ENCODE results near the gene EAPP. TPM values are rescaled to one million over a fixed set of nuclear protein-coding genes. Genes with fewer than 3 reads are reported as not detected.
"Not testable (repeated sequence)": the region's sequence is repeated elsewhere in the genome, so short reads cannot be mapped to it uniquely, and the experiment has no call there.

The EAPP gene
- polyA plus RNA-seq, 3 donors = 16.5 to 46.4 (median 24.3) TPM

- 81 to 89% (median 89%) methylated on average over 13 of the region's 19 CpGs for WGBS, 3 donors
Measured at GRCh38 chr14:34540181-34541059, 919 bp upstream of the EAPP start.

DNA sequence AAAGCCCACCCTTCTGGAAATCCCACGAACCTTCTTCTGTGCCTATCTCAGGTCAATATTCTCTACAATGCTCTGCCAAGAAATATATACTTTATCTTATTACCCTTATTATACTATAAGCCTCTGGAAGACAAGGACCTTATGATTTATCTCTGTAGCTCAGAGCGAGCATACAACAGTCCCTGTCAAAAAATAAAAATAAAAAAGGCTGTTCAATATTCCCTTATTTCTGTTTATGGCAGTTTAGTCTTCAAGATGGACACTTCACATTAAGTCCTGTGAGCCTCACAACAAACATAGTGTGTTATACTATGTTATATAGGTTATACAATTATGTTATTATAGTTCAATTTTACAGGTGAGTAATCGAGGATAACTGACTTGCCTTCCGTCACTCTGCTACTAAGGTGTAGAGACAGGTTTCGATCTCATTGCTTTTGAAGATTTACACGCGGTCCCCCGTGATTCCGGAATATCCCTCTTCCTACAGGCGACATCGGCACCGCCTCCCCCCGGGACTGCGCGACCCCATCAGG lies 562 bp downstream of the EAPP start:
- WGBS, 3 donors = 1 to 3% (median 2%) methylated on average over 15 of the region's 15 CpGs
- peak overlapping the region; percentile 74 for H3K27ac ChIP-seq (ENCODE audit: low read depth, low read length)

More at GRCh38 chr14:34540181-34541059, 919 bp upstream of the EAPP start:
- not testable (repeated sequence) for H3K27ac ChIP-seq (ENCODE audit: low read depth, low read length)

GRCh38 chr14:34538096-34538495 lies 1.4 kb downstream of the EAPP start:
- 41 to 65% (median 59%) methylated on average over 6 of the region's 6 CpGs for WGBS, 3 donors
- not testable (repeated sequence) for H3K27ac ChIP-seq (ENCODE audit: low read depth, low read length)

DNA sequence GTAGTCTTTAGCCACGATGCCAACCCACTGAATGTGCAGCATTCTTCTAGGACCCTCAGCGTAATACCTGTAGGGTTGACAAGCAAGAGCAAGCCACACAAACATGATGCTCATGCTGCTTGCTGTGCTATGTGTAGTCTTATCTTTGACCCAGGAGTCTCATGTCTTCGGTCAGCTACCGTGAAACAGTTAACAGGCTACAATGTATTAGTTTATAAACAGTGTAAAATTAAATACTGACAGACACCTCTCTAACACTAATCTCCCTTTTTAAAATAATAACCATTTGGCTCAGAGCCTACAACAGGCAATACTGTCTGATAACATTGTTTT lies 1.9 kb downstream of the EAPP start:
- 78 to 92% (median 87%) methylated on average over 4 of the region's 4 CpGs for WGBS, 3 donors
- H3K27ac ChIP-seq (ENCODE audit: low read depth, low read length) = no peak overlapping the region

GRCh38 chr14:34536951-34537676 lies 2.4 kb downstream of the EAPP start:
- H3K27ac ChIP-seq (ENCODE audit: low read depth, low read length) = no peak overlapping the region
- WGBS, 3 donors = 78 to 91% (median 87%) methylated on average over 4 of the region's 4 CpGs

GRCh38 chr14:34527591-34527990 lies 11.9 kb downstream of the EAPP start:
- H3K27ac ChIP-seq (ENCODE audit: low read depth, low read length) = no peak overlapping the region
- 94 to 97% (median 95%) methylated on average over 1 of the region's 1 CpG for WGBS, 3 donors

- 96 to 99% (median 97%) methylated on average over 8 of the region's 8 CpGs for WGBS, 3 donors
- not testable (repeated sequence) for H3K27ac ChIP-seq (ENCODE audit: low read depth, low read length)
Measured at GRCh38 chr14:34524216-34524615, 15.3 kb downstream of the EAPP start.

DNA sequence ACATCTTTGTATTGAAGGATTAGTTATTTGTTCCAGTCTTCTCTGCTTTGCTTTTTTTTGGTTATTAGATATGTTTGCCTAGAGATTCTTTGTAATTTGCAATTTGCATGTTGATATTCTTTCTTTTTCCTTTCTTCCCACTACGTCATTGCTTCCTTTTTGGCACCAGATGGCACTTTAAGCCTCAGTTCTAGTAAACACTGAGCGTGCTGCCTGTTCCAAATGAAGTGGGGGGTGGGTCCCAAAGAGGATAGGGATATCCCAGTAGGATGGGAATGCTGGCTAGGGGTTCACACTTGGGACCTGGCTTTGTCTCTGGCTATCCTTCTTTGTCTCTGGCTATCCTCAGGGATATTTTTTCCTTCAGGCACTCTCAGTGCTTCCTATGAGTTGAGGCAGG lies 17.0 kb downstream of the EAPP start:
- 77 to 93% (median 86%) methylated on average over 2 of the region's 2 CpGs for WGBS, 3 donors
- H3K27ac ChIP-seq (ENCODE audit: low read depth, low read length) = no peak overlapping the region

DNA sequence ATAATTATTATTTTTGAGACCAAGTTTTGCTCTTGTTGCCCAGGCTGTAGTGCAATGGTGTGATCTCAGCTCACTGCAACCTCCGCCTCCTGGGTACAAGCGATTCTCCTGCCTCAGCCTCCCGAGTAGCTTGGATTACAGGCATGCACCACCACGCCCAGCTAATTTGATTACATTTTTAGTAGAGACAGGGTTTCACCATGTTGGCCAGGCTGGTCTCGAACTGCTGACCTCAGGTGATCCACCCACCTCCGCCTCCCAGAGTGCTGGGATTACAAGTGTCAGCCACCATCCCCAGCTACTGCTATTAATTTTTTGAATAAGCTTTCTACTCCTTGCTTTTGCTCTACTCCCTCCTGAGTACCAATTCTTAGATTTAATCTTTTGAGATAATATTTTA lies 18.4 kb downstream of the EAPP start:
- WGBS, 3 donors = 96 to 98% (median 97%) methylated on average over 6 of the region's 6 CpGs
- H3K27ac ChIP-seq (ENCODE audit: low read depth, low read length) = not testable (repeated sequence)

GRCh38 chr14:34520304-34520970 lies 19.1 kb downstream of the EAPP start:
- H3K27ac ChIP-seq (ENCODE audit: low read depth, low read length) = not testable (repeated sequence)
- 92 to 95% (median 95%) methylated on average over 7 of the region's 7 CpGs for WGBS, 3 donors

DNA sequence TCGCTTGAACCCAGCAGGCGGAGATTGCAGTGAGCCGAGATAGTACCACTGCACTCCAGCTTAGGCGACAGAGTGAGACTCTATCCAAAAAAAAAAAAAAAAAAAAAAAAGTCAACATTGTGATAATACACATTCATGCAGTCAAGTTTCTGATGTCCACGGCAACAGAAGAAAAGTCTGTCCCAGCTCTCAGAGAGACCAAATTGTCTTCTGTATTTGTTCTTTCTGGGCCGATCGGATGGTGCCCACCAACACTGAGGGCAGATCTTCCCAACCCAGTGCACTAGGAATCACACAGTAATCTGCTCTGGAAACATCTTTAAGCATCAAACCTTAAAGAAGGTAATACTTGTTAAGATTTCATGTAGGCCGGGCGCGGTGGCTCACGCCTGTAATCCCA lies 31.6 kb downstream of the EAPP start:
- WGBS, 3 donors = 95 to 97% (median 96%) methylated on average over 11 of the region's 11 CpGs
- no peak overlapping the region for H3K27ac ChIP-seq (ENCODE audit: low read depth, low read length)

DNA sequence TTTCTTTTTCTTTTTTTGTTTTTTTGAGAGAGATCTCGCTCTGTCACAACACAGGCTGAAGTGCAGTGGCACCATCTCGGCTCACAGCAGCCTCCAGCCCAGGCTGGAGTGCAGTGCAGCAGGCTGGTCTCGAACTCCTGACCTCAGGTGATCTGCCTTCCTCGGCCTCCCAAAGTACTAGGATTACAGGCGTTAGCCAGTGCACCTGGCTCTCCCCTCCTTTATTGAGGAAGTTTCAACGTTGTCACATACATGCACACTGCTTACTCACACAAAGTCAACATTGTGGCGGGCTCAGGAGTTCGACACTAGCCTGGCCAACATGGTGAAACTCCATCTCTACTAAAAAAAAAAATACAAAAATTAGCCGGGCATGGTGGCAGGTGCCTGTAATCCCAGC lies 32.0 kb downstream of the EAPP start:
- H3K27ac ChIP-seq (ENCODE audit: low read depth, low read length) = no peak overlapping the region
- WGBS, 3 donors = 86 to 92% (median 92%) methylated on average over 9 of the region's 9 CpGs

GRCh38 chr14:34505124-34505491 lies 34.4 kb downstream of the EAPP start:
- 81 to 99% (median 87%) methylated on average over 5 of the region's 5 CpGs for WGBS, 3 donors

DNA sequence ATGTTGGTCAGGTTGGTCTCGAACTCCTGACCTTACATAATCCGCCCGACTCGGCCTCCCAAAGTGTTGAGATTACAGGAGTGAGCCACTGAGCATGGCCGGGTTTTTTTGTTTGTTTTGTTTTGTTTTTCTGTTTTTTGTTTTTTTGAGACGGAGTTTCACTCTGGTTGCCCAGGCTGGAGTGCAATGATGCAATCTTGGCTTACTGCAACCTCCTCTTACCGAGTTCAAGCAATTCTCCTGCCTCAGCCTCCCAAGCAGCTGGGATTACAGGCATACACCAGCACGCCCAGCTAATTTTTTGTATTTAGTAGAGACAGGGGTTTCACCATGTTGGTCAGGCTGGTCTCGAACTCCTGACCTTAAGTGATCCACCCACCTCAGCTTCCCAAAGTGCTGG lies 35.5 kb downstream of the EAPP start:
- 71 to 94% (median 80%) methylated on average over 9 of the region's 9 CpGs for WGBS, 3 donors
- H3K27ac ChIP-seq (ENCODE audit: low read depth, low read length) = not testable (repeated sequence)

More at GRCh38 chr14:34505124-34505491, 34.4 kb downstream of the EAPP start:
- H3K27ac ChIP-seq (ENCODE audit: low read depth, low read length) = not testable (repeated sequence)

DNA sequence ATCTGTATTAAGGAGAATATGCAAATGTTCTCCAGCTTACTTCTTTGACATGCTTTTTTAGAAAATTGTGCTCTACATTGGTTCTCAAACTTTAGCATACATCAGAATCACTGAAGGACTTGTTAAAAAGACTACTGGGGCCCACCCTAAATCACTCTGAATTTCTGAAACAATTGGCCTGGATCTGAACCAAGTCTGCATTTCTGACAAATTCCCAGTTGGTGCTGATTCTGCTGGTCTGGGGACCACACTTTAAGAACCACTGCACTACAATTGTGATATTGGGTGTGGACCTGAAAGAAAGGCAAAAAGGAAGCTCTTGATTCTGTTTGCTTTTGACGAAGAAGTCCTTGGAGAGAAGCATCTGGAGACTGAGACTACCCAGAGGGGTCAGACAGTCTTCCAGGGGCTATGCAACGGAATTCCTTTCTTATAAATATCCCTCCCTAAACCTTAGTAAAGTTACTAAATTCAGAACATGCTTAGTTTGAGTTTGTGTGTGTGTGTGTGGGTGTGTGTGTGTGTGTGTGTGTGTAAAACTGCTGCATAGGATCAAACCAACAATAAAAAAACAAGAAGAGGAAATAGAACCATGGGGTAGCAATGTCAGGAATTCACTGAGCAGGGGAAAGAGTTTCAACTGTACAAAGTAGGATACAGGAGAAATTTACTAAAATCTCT lies 36.8 kb downstream of the EAPP start:
- WGBS, 3 donors = 52 to 65% (median 63%) methylated on average over 2 of the region's 2 CpGs
- no peak overlapping the region for H3K27ac ChIP-seq (ENCODE audit: low read depth, low read length)

GRCh38 chr14:34502001-34502400 lies 37.5 kb downstream of the EAPP start:
- 79 to 84% (median 79%) methylated on average over 2 of the region's 2 CpGs for WGBS, 3 donors
- H3K27ac ChIP-seq (ENCODE audit: low read depth, low read length) = no peak overlapping the region

DNA sequence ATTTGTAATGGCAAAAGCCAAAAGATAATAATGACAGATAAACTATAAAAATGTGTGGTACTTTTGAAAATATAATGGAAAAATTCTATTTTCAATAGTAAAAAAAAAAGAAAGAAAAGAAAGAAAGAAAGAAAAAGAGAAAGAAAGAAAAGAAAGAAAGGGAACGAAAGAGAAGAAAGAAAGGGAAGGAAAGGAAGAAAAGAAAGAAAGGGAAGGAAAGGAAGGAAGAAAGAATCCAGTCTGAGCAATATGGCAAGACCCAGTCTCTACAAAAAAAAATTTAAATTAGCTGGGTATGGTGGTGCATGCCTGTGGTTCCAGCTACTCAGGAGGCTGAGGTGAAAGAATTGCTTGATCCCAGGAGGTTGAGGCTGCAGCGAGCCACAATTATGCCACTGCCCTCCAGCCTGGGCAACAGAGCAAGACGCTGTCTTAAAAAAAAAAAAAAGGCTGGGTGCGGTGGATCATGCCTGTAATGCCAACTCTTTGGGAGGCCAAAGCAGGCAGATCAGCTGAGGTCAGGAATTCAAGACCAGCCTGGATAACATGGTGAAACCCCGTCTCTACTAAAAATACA lies 38.4 kb downstream of the EAPP start:
- H3K27ac ChIP-seq (ENCODE audit: low read depth, low read length) = no peak overlapping the region
- WGBS, 3 donors = 96 to 97% (median 96%) methylated on average over 4 to 5 of the region's 5 CpGs
